Measurements from ENCODE around the gene ALDOB.
"Not testable (repeated sequence)": the region's sequence is repeated elsewhere in the genome, so short reads cannot be mapped to it uniquely, and the experiment has no call there.

Gene ALDOB

GRCh38 chr9:101384873-101385536, 50.6 kb downstream of the ALDOB start, which contains the start of gene BAAT:
BAAT (minus strand) TSS chr9:101385006; CDS start chr9:101371404, 13,602 bp downstream.
- not testable (repeated sequence) for DNase-seq (ENCODE audit: low read depth in 2 of 2)

- DNase-seq (ENCODE audit: low read depth in 2 of 2), result no peak
Measured at GRCh38 chr9:101383361-101383760, 52.2 kb downstream of the ALDOB start.

GRCh38 chr9:101381833-101382342, 53.7 kb downstream of the ALDOB start:
- no peak for DNase-seq (ENCODE audit: low read depth in 2 of 2)

- DNase-seq (ENCODE audit: low read depth in 2 of 2), result no peak
Measured at GRCh38 chr9:101381118-101381517, 54.5 kb downstream of the ALDOB start.

- DNase-seq (ENCODE audit: low read depth in 2 of 2), result no peak
Measured at GRCh38 chr9:101380295-101380694, 55.3 kb downstream of the ALDOB start.

GRCh38 chr9:101376111-101376848, 59.3 kb downstream of the ALDOB start:
- no peak for DNase-seq (ENCODE audit: low read depth in 2 of 2)

GRCh38 chr9:101375546-101375945, 60.0 kb downstream of the ALDOB start:
- no peak for DNase-seq (ENCODE audit: low read depth in 2 of 2)

- DNase-seq (ENCODE audit: low read depth in 2 of 2), result no peak
Measured at GRCh38 chr9:101372327-101373118, 63.1 kb downstream of the ALDOB start.

GRCh38 chr9:101371813-101372212, 63.8 kb downstream of the ALDOB start:
- no peak for DNase-seq (ENCODE audit: low read depth in 2 of 2)

All from stimulated activated CD4-positive, alpha-beta T cell treated with anti-CD3 and anti-CD28 coated beads, Interleukin-12 subunit alpha, Interleukin-12 subunit beta, amount 100 ng/mL, for 24 hours (primary cell).